Measurements from ENCODE around the gene RASSF6. TPM values are rescaled to one million over a fixed set of nuclear protein-coding genes. Genes with fewer than 3 reads are reported as not detected.
"Not testable (repeated sequence)": the region's sequence is repeated elsewhere in the genome, so short reads cannot be mapped to it uniquely, and the experiment has no call there.

RASSF6 gene
- total and polyA plus RNA-seq, 2 donors (not counting 1 experiment from before 2014, with no cell fraction given), result under 0.01 to 0.01 TPM

- Histone ChIP-seq H3K27me3 (ENCODE audit: control insufficient read depth, insufficient read depth, low read length) (no peaks in the 10 kb centered on the region), H3K9ac (ENCODE audit: insufficient read depth, low read length) (no peak overlapping the region), H3K79me2 (ENCODE audit: control insufficient read depth, insufficient read depth, low read length) (no peaks in the 10 kb centered on the region), H3K27ac (ENCODE audit: insufficient read depth, low read length) (no peak overlapping the region), H3K36me3 (ENCODE audit: control insufficient read depth, insufficient read depth, low read length) (no peaks in the 10 kb centered on the region), H4K20me1 (ENCODE audit: control insufficient read depth, extremely low read depth, insufficient read depth, low read length) (no peaks in the 10 kb centered on the region), H3K4me2 (ENCODE audit: extremely low read depth, insufficient read depth, low read length) (no peak overlapping the region), H3K9me3 (ENCODE audit: control insufficient read depth, insufficient read depth, low read depth, low read length) (no peaks in the 10 kb centered on the region), H3K4me1 (ENCODE audit: control insufficient read depth, extremely low read depth, insufficient read depth, low read length) (no peaks in the 10 kb centered on the region), H2AFZ (ENCODE audit: low read length) (no peak overlapping the region), H3K4me3 (replicated peaks in 1 of 4; ENCODE audit: control extremely low read depth in 1 of 4, insufficient read depth in 1 of 4, low read depth in 3 of 4, low read length in 4 of 4) (no peak overlapping the region)
- no peak for TF ChIP-seq CTCF (conservative IDR thresholded peaks at IDR 0.05 in 1 of 2, IDR thresholded peaks at IDR 0.05 in 1 of 2; ENCODE audit: low read depth in 1 of 2, low read length in 2 of 2)
- TF ChIP-seq EZH2 (IDR thresholded peaks at IDR 0.05; ENCODE audit: low read length, missing control alignments), result no peak
- DNase-seq (ENCODE audit: low read depth in 2 of 2), result no peak
Measured at GRCh38 chr4:73648478-73648877, 28.2 kb upstream of the RASSF6 start.

- no peak overlapping the region for H3K9ac ChIP-seq (ENCODE audit: insufficient read depth, low read length)
- H3K4me3 ChIP-seq (replicated peaks in 1 of 4; ENCODE audit: control extremely low read depth in 1 of 4, insufficient read depth in 1 of 4, low read depth in 3 of 4, low read length in 4 of 4), result no peak overlapping the region
- no peak for TF ChIP-seq EZH2 (IDR thresholded peaks at IDR 0.05; ENCODE audit: low read length, missing control alignments)
- no peak for TF ChIP-seq CTCF (conservative IDR thresholded peaks at IDR 0.05 in 1 of 2, IDR thresholded peaks at IDR 0.05 in 1 of 2; ENCODE audit: low read depth in 1 of 2, low read length in 2 of 2)
- no peak overlapping the region for H3K27ac ChIP-seq (ENCODE audit: insufficient read depth, low read length)
- H3K4me1 ChIP-seq (ENCODE audit: control insufficient read depth, extremely low read depth, insufficient read depth, low read length), result no peaks in the 10 kb centered on the region
- no peak for DNase-seq (ENCODE audit: low read depth in 2 of 2)
- H3K4me2 ChIP-seq (ENCODE audit: extremely low read depth, insufficient read depth, low read length), result no peak overlapping the region
- no peaks in the 10 kb centered on the region for H4K20me1 ChIP-seq (ENCODE audit: control insufficient read depth, extremely low read depth, insufficient read depth, low read length)
- no peak overlapping the region for H2AFZ ChIP-seq (ENCODE audit: low read length)
- H3K36me3 ChIP-seq (ENCODE audit: control insufficient read depth, insufficient read depth, low read length), result no peaks in the 10 kb centered on the region
- H3K9me3 ChIP-seq (ENCODE audit: control insufficient read depth, insufficient read depth, low read depth, low read length), result no peaks in the 10 kb centered on the region
- no peaks in the 10 kb centered on the region for H3K79me2 ChIP-seq (ENCODE audit: control insufficient read depth, insufficient read depth, low read length)
- no peaks in the 10 kb centered on the region for H3K27me3 ChIP-seq (ENCODE audit: control insufficient read depth, insufficient read depth, low read length)
Measured at GRCh38 chr4:73646117-73646516, 25.9 kb upstream of the RASSF6 start.

- H3K27ac ChIP-seq (ENCODE audit: insufficient read depth, low read length), result no peak overlapping the region
- H3K27me3 ChIP-seq (ENCODE audit: control insufficient read depth, insufficient read depth, low read length), result peaks cover 3% of the 10 kb centered on the region
- TF ChIP-seq EZH2 (IDR thresholded peaks at IDR 0.05; ENCODE audit: low read length, missing control alignments) (no peak), CTCF (conservative IDR thresholded peaks at IDR 0.05 in 1 of 2, IDR thresholded peaks at IDR 0.05 in 1 of 2; ENCODE audit: low read depth in 1 of 2, low read length in 2 of 2) (no peak)
Measured at GRCh38 chr4:73631565-73632226, 11.5 kb upstream of the RASSF6 start.

GRCh38 chr4:73628834-73629233 lies 8.6 kb upstream of the RASSF6 start:
- H3K9ac ChIP-seq (ENCODE audit: insufficient read depth, low read length); H2AFZ ChIP-seq (ENCODE audit: low read length); DNase-seq (ENCODE audit: low read depth in 2 of 2); H3K27me3 ChIP-seq (ENCODE audit: control insufficient read depth, insufficient read depth, low read length); H3K4me2 ChIP-seq (ENCODE audit: extremely low read depth, insufficient read depth, low read length); H3K36me3 ChIP-seq (ENCODE audit: control insufficient read depth, insufficient read depth, low read length); H3K27ac ChIP-seq (ENCODE audit: insufficient read depth, low read length); H4K20me1 ChIP-seq (ENCODE audit: control insufficient read depth, extremely low read depth, insufficient read depth, low read length); H3K4me1 ChIP-seq (ENCODE audit: control insufficient read depth, extremely low read depth, insufficient read depth, low read length); H3K4me3 ChIP-seq (replicated peaks in 1 of 4; ENCODE audit: control extremely low read depth in 1 of 4, insufficient read depth in 1 of 4, low read depth in 3 of 4, low read length in 4 of 4); H3K9me3 ChIP-seq (ENCODE audit: control insufficient read depth, insufficient read depth, low read depth, low read length); H3K79me2 ChIP-seq (ENCODE audit: control insufficient read depth, insufficient read depth, low read length): not testable (repeated sequence)

More at GRCh38 chr4:73631565-73632226, 11.5 kb upstream of the RASSF6 start:
- Histone ChIP-seq H3K9ac (ENCODE audit: insufficient read depth, low read length) (no peak overlapping the region), H3K4me1 (ENCODE audit: control insufficient read depth, extremely low read depth, insufficient read depth, low read length) (no peaks in the 10 kb centered on the region), H3K36me3 (ENCODE audit: control insufficient read depth, insufficient read depth, low read length) (no peaks in the 10 kb centered on the region), H3K9me3 (ENCODE audit: control insufficient read depth, insufficient read depth, low read depth, low read length) (no peaks in the 10 kb centered on the region), H3K4me2 (ENCODE audit: extremely low read depth, insufficient read depth, low read length) (no peak overlapping the region), H3K4me3 (replicated peaks in 1 of 4; ENCODE audit: control extremely low read depth in 1 of 4, insufficient read depth in 1 of 4, low read depth in 3 of 4, low read length in 4 of 4) (no peak overlapping the region), H4K20me1 (ENCODE audit: control insufficient read depth, extremely low read depth, insufficient read depth, low read length) (no peaks in the 10 kb centered on the region), H2AFZ (ENCODE audit: low read length) (no peak overlapping the region), H3K79me2 (ENCODE audit: control insufficient read depth, insufficient read depth, low read length) (no peaks in the 10 kb centered on the region)
- no peak for DNase-seq (ENCODE audit: low read depth in 2 of 2)
